Endothelial cell of umbilical vein (primary cell): ENCODE results near the gene DMRTB1. TPM values are rescaled to one million over a fixed set of nuclear protein-coding genes. Genes with fewer than 3 reads are reported as not detected.
A peak's percentile ranks its signal among the peaks of the same experiment; 100 is the strongest.

Experiments used
- BruUV-seq: library from RNA; stranded (reverse); fragments of 400-500 nt; replicated peaks from 2 replicates; lab custom pipeline; 2021; lab: Mats Ljungman, UMichigan
- CTCF ChIA-PET: fragments of 300-600, 350-600 bp; sonication (Branson Sonifier 250); formaldehyde crosslinking; loops from one replicate; lab custom pipeline; 2021; ENCODE audit warnings: antibody characterized with exemption, inconsistent platforms; lab: Charles Lee
- POLR2A ChIA-PET: fragments of 300-600, 350-600 bp; sonication (Branson Sonifier 250); formaldehyde crosslinking; loops from one replicate; lab custom pipeline; 2021; ENCODE audit warnings: antibody characterized with exemption, inconsistent platforms; lab: Charles Lee
- DNase-seq: peaks from one replicate; pipeline ENCODE4 v3.0.0-alpha.2; 2011; ENCODE audit warnings: low read depth, low spot score
- FAIRE-seq: peaks from 2 replicates; lab custom pipeline; 2011; peaks lifted over from hg19 to GRCh38; lab: Jason Lieb, UNC
- H2AFZ ChIP-seq: 2 replicates; pipeline ENCODE4 v1.6.0; 2012; ENCODE audit warnings: low read depth, low read length, control low read depth, inconsistent platforms
- H3K27ac ChIP-seq: 2 replicates; pipeline ENCODE4 v1.5.1; 2011; ENCODE audit warnings: low read depth, mild to moderate bottlenecking, control low read depth, low read length, moderate library complexity; ENCODE audit not compliant: insufficient read depth
- H3K27me3 ChIP-seq, 2 experiments: 2 replicates each; pipeline versions ENCODE4 v1.6.0 to v1.6.1; 2011; ENCODE audit warnings: low read length in 2 of 2, mixed read lengths in 1 of 2; ENCODE audit not compliant: control insufficient read depth in 2 of 2, insufficient read depth in 2 of 2
- H3K36me3 ChIP-seq, 2 experiments: 2 replicates in 1 of 2; 3 replicates in 1 of 2; pipeline ENCODE4 v1.5.1; 2011; ENCODE audit warnings: low read length in 2 of 2, mild to moderate bottlenecking in 1 of 2, moderate library complexity in 1 of 2; ENCODE audit not compliant: control insufficient read depth in 2 of 2, insufficient read depth in 2 of 2; ENCODE audit errors: extremely low read depth in 1 of 2
- H3K4me1 ChIP-seq: 3 replicates; pipeline ENCODE4 v1.5.1; 2011; ENCODE audit warnings: mild to moderate bottlenecking, low read length; ENCODE audit not compliant: control insufficient read depth, insufficient read depth; ENCODE audit errors: extremely low read depth
- H3K4me2 ChIP-seq: 2 replicates; pipeline ENCODE4 v1.6.1; 2011; ENCODE audit warnings: low read length, control low read depth, mixed read lengths; ENCODE audit not compliant: insufficient read depth
- H3K4me3 ChIP-seq, 3 experiments: fragments of 200-600 bp in 1 of 3; sonication (generic), shearing (Covaris generic) in 1 of 3; replicated peaks in 1 of 3; 2 replicates each; pipeline ENCODE4 v1.5.1; 2011 to 2016; ENCODE audit warnings: control low read depth in 3 of 3, low read length in 3 of 3, mild to moderate bottlenecking in 2 of 3, inconsistent platforms in 1 of 3, low read depth in 1 of 3, moderate library complexity in 1 of 3; ENCODE audit not compliant: insufficient read depth in 1 of 3
- H3K79me2 ChIP-seq: 2 replicates; pipeline ENCODE4 v1.6.0; 2012; ENCODE audit warnings: low read length, inconsistent platforms; ENCODE audit not compliant: control insufficient read depth, insufficient read depth
- H3K9ac ChIP-seq: replicated peaks from 2 replicates; pipeline ENCODE3; 2011; ENCODE audit warnings: low read length, control low read depth; ENCODE audit not compliant: insufficient read depth; ENCODE audit errors: extremely low read depth
- H3K9me1 ChIP-seq: replicated peaks from 3 replicates; pipeline ENCODE4 v1.6.0; 2011; ENCODE audit warnings: mild to moderate bottlenecking, low read length; ENCODE audit not compliant: control insufficient read depth, insufficient read depth; ENCODE audit errors: extremely low read depth
- H3K9me3 ChIP-seq: replicated peaks from 2 replicates; pipeline ENCODE4 v1.5.1; 2012; ENCODE audit warnings: low read length, inconsistent platforms; ENCODE audit not compliant: control insufficient read depth, insufficient read depth
- H4K20me1 ChIP-seq: replicated peaks from 2 replicates; pipeline ENCODE3; 2011; ENCODE audit warnings: mild to moderate bottlenecking, low read length; ENCODE audit not compliant: control insufficient read depth, insufficient read depth; ENCODE audit errors: extremely low read depth
- GATA2 ChIP-seq: IDR thresholded peaks from 2 replicates; pipeline ENCODE4 v1.7.0; 2011; ENCODE audit warnings: low read depth, mild to moderate bottlenecking, moderate library complexity, mixed read lengths, low read length; ENCODE audit not compliant: insufficient read length, insufficient read depth
- MYC ChIP-seq: IDR thresholded peaks from one replicate; pipeline ENCODE4 v1.6.1; 2011; ENCODE audit warnings: mild to moderate bottlenecking, low read depth, low read length
- dilution Hi-C: fragments of 300-500 bp; cut with MboI; formaldehyde crosslinking; loops from one replicate; pipeline ENCODE4 v1.15.0; 2019; ENCODE audit warnings: low sequenced_read_pairs; ENCODE audit not compliant: extremely low pct_ligation_motif_present
- intact Hi-C: fragments of 100-400 bp; cut with micrococcal nuclease; formaldehyde crosslinking; loops from one replicate; pipeline ENCODE4 v1.10.0; 2022
- polyA plus RNA-seq, 4 experiments: library from polyadenylated mRNA; depleted of rRNA in 3 of 4; stranded (reverse) in 3 of 4; unstranded in 1 of 4; fragments of >200 nt; gene quantifications; 2 replicates each; pipeline versions ENCODE4 v1.2.1 to v1.2.3, GENCODE V29; 2011 to 2012; ENCODE audit warnings: missing spikeins in 1 of 4
- total RNA-seq: library from RNA; stranded (reverse); gene quantifications from 2 replicates; pipeline ENCODE4 v1.2.3, GENCODE V29; 2021
- TF ChIP-seq, protein P1 (sequence below), 2 donors: IDR thresholded peaks; 1 replicate in 1 of 2; 2 replicates in 1 of 2; pipeline ENCODE4 v1.5.1; 2011; ENCODE audit warnings: low read length in 2 of 2, mild to moderate bottlenecking in 2 of 2, moderate library complexity in 2 of 2, control low read depth in 1 of 2, inconsistent platforms in 1 of 2, low read depth in 1 of 2; ENCODE audit not compliant: insufficient read depth in 1 of 2; ENCODE audit errors: extremely low read depth in 1 of 2

Gene DMRTB1
- total and polyA plus RNA-seq, 2 donors (not counting 3 experiments of a cell fraction or from before 2014, with no cell fraction given), result not detected

DNA sequence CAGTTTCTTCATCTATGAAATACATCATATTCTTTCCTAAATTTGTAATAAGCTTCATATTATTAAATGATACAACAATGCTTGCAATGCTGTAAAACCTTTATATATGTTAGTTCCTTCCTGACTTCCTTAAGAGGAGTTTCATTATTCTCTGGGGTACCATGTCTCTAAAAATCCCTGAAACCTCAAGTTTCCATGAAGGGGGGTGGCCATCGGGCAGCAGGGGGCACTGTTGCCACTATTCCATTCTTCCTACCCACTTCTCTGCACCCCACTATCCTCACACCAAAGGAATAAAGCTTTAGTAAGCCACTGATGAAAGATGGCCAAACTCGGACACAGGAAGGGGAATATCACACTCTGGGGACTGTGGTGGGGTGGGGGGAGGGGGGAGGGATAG lies 9.0 kb upstream of the DMRTB1 start:
- no peaks in the 10 kb centered on the region for H3K36me3 ChIP-seq
- ChIA-PET POLR2A (no interaction called here), CTCF (no interaction called here)
- intact Hi-C loops, result no loop called here
- peak; percentile 48 for FAIRE-seq
- H3K9ac ChIP-seq, result no peak overlapping the region
- no peak overlapping the region for H3K4me3 ChIP-seq
- peaks cover 27 to 52% of the 10 kb centered on the region in 2 experiments for H3K27me3 ChIP-seq
- no peaks in the 10 kb centered on the region for H4K20me1 ChIP-seq
- H3K9me3 ChIP-seq, result no peaks in the 10 kb centered on the region
- H3K4me1 ChIP-seq, result no peaks in the 10 kb centered on the region
- H3K27ac ChIP-seq, result no peak overlapping the region
- dilution Hi-C loops, result no loop called here
- no peak overlapping the region for H3K4me2 ChIP-seq
- no peak for DNase-seq
- BruUV-seq, result no TSS peak
- no peaks in the 10 kb centered on the region for H3K79me2 ChIP-seq
- H3K9me1 ChIP-seq, result no peaks in the 10 kb centered on the region
- no peak overlapping the region for H2AFZ ChIP-seq
- TF ChIP-seq, protein P1, sequence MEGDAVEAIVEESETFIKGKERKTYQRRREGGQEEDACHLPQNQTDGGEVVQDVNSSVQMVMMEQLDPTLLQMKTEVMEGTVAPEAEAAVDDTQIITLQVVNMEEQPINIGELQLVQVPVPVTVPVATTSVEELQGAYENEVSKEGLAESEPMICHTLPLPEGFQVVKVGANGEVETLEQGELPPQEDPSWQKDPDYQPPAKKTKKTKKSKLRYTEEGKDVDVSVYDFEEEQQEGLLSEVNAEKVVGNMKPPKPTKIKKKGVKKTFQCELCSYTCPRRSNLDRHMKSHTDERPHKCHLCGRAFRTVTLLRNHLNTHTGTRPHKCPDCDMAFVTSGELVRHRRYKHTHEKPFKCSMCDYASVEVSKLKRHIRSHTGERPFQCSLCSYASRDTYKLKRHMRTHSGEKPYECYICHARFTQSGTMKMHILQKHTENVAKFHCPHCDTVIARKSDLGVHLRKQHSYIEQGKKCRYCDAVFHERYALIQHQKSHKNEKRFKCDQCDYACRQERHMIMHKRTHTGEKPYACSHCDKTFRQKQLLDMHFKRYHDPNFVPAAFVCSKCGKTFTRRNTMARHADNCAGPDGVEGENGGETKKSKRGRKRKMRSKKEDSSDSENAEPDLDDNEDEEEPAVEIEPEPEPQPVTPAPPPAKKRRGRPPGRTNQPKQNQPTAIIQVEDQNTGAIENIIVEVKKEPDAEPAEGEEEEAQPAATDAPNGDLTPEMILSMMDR (IDR thresholded peaks at IDR 0.05; ENCODE audit: extremely low read depth in 1 of 2, insufficient read depth in 1 of 2, low read depth in 1 of 2, low read length in 2 of 2), result peak; percentile 16 to 33
- no peak for TF ChIP-seq GATA2

DNA sequence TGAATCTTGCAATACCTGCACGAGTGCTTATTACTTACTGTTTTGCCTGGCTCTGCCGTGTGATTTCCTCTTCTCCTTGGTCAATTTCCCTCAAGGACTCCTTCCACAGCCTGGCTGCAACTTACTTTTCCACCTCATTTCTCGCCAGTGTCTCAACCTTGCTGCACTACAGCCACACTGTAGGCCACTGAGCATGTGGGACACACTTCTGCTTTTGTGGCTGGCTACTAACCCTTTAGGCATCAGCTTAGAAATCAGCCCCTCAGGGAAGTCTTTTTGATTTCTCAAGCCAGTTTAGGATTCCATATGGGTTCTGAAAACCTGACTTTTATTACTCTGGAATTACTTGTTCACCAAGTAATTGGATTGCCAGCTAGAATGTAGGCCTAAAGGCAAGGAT lies 5.2 kb upstream of the DMRTB1 start:
- no peaks in the 10 kb centered on the region for H3K9me1 ChIP-seq
- no peaks in the 10 kb centered on the region for H3K9me3 ChIP-seq
- H3K79me2 ChIP-seq, result no peaks in the 10 kb centered on the region
- POLR2A ChIA-PET, result no interaction called here
- no peak for DNase-seq
- CTCF ChIA-PET, result interaction anchor here (0.8 kb wide), 1 partner anchor 10 kb away, joined by 4 read pairs; no protein-coding TSS in a partner anchor
- intact Hi-C loops (no loop called here), dilution Hi-C loops (no loop called here)
- H3K4me3 ChIP-seq, result no peak overlapping the region
- no TSS peak for BruUV-seq
- H2AFZ ChIP-seq, result no peak overlapping the region
- peaks cover 21 to 29% of the 10 kb centered on the region in 2 experiments for H3K27me3 ChIP-seq
- H4K20me1 ChIP-seq, result no peaks in the 10 kb centered on the region
- H3K36me3 ChIP-seq, result no peaks in the 10 kb centered on the region
- no peak for FAIRE-seq
- no peak overlapping the region for H3K4me2 ChIP-seq
- TF ChIP-seq, protein P1 (IDR thresholded peaks at IDR 0.05; ENCODE audit: extremely low read depth in 1 of 2, insufficient read depth in 1 of 2, low read depth in 1 of 2, low read length in 2 of 2), result no peak
- no peak for TF ChIP-seq MYC
- no peaks in the 10 kb centered on the region for H3K4me1 ChIP-seq
- H3K27ac ChIP-seq, result no peak overlapping the region
- no peak overlapping the region for H3K9ac ChIP-seq
